NCI-H2171 treated with DMSO at 0.1 percent for 48 hours (cell line): Measurements from ENCODE around the gene DNAJC9.
A peak's percentile ranks its signal among the peaks of the same experiment; 100 is the strongest.
"Not testable (repeated sequence)": the region's sequence is repeated elsewhere in the genome, so short reads cannot be mapped to it uniquely, and the experiment has no call there.

Experiments
- DNase-seq: peaks from one replicate; lab custom pipeline; 2025; lab: John Stamatoyannopoulos, UW

The DNAJC9 gene, protein sequence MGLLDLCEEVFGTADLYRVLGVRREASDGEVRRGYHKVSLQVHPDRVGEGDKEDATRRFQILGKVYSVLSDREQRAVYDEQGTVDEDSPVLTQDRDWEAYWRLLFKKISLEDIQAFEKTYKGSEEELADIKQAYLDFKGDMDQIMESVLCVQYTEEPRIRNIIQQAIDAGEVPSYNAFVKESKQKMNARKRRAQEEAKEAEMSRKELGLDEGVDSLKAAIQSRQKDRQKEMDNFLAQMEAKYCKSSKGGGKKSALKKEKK

DNA sequence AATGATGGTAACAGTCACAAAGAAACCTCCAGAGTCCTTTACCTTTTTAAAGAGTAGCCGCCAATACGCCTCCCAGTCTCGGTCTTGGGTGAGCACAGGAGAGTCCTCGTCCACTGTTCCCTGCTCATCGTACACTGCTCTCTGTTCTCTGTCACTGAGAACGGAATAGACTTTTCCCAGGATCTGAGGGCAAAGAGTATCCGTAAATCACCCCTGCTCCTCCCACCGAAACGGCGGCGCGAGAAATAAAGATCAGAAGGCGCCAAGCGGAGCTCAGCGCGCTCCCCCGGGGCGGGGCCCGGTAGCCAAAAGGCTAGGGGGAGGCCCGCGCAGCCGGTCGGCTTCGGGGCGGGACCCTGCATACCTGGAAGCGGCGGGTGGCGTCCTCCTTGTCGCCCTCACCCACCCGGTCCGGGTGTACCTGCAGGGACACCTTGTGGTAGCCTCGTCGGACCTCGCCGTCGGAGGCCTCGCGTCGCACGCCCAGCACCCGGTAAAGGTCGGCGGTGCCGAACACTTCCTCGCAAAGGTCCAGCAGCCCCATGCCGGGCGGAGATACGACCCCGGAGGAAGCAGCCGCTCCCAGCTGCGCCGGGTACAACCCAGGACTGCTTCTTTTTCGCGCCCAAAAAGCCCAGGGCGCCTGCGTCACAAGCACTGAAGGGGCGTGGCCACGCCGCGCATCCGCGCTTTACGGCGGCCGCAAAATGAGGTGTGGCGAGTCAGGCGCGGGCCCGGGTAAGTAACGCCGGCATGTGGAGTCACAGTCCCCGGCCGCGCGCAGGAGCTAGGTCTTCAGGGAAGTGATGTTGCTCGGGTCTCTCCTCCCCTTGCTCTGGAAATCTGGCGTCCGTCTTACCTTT is at the start of gene DNAJC9:
DNAJC9 (minus strand) TSS at position 610 of the 863 bp plus-strand sequence; CDS start at position 544, 66 bp downstream.
- peak; percentile 88 for DNase-seq

DNA sequence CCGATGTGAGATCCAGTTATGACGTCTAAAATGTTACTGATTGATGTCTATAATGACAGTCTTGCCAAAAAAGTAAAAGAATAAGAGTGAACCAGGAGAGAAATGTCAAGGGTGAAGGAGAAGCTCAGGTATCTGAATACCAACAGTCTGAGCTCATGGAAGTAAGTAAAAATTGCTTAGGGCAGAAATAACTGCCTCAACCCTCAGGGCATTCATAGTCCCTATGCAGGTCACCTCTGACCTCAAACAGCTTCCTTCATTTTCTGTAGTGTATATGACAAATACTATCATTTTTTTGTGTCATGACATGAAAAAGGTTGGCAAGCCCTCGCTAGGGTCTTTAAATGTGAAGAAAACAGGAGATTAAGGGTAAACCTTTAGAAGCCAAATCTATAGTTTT is 46.4 kb upstream of the DNAJC9 start:
- DNase-seq = no peak

DNA sequence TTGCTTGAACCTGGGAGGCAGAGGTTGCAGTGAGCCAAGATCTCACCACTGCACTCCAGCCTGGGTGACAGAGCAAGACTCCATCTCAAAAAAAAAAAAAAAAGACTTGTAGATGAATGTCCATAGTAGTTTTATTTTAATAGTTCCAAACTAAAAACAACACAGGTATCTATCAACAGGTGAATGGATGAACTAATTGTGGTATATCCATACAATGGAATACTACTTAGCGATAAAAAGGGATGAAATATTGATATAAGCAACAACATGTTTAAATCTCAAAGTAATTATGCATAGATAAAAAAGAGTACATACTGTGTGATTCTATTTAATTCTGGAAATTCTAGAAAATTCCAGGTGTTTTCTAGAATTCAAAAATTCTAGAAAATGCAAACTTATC is 42.9 kb upstream of the DNAJC9 start:
- DNase-seq = no peak

DNA sequence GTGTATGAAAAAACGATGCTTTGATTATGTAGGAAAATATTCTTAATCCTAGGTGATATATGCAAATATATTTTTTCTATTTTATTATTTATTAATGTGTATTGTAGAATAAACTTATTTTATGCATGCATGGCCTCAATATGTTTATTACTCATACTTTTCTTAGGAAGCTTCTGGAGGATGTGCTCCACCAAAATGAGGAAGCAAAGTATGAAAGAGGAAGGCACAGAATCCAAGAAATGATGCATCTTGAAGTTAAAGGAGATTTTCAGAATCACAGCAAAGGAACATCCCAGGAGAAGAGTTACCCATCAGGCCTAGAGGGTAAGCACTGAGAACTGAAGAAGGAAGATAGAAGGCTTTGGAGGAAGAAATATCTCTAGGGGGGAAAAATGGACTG is 40.4 kb upstream of the DNAJC9 start:
- no peak for DNase-seq

DNA sequence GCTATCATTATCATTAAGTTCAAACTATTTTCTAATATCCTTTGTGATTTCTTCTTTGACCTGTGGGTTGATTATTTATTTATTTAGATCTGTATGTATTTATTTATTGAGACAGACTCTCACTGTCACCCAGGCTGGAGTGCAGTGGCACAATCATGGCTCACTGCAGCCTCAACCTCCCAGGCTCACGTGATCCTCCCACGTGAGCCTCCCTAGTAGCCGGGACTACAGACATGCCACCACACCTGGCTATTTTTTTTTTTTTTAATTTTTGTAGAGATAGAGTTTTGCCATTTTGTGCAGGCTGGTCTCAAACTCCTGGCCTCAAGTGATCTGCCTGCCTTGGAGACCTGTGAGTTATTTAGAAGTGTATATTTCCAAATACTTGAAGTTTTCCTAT is 34.0 kb upstream of the DNAJC9 start:
- no peak for DNase-seq

DNA sequence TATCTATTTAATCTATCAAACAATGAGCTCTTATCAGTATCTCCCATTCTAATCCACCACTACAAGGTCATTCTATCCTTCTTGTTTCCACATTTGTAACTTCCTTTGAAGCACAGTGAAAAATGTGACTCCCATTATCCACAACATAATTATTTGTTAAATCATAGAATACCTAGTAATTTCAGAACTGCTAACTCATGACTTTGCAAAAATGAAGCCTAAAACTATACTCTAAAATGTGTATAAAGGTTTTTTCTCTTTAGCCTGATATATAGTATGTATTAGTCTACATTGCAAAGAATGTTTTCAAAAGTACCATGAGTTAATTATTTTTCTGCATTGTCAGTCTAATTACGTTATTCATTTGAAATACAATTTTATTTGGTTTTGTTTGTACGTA is 17.4 kb upstream of the DNAJC9 start:
- no peak for DNase-seq

DNA sequence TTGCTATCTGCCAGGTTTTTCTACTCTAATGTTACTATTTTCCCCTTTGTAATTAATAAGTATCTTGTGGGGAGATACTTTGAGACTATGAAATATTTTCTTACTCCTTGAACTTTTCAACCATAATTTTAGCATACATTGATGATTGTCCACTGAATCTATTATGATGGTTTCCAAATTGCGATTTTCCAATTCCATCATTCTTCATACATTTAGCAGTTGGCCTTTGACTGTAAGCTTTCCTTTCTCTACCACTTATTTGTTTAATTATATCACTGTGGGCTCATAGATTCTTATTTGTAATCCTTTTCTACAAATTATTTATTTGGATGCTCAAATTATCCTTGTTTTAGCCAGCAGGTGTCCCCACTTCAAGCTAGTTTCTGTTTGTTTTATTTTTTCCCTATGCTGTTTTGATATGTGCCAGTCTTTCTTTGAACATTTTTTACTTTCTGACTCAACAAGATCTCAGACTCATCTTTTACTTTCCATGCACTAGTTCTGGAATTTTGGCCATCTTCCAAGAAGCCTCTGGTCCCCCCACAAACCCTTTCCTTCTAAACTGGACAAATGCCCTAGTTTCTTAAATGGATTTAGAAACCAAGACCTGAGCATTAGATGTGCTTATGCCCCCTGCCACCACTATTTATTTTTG is 16.8 kb upstream of the DNAJC9 start:
- DNase-seq = no peak

DNA sequence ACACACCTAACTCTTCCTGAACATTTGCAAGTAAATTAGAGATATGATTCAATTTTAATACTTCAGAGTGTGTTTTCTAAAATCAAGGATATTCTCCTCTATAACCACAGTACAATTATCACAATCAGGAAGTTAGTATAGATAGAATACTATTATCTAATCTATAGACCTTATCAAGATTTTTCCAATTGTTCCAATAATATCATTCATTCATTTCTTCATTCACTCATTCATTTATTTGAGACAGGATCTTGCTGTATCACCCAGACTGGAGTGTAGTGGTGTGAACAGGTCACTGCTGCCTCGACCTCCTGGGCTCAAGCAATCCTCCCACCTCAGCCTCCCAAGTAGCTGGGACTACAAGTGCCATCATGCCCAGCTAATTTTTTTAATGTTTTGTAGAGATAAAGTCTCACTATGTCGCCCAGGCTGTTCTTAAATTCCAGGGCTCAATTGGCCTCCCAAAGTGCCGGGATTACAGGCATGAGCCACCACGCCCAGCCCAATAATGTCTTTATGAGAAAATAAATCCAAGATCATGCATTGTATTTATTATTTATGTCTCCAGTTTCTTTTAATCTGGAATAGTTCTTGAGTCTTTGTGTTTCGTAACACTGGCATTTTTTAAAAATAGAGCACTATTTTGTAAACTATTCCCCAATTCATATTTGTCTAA is 16.0 kb upstream of the DNAJC9 start:
- no peak for DNase-seq

DNA sequence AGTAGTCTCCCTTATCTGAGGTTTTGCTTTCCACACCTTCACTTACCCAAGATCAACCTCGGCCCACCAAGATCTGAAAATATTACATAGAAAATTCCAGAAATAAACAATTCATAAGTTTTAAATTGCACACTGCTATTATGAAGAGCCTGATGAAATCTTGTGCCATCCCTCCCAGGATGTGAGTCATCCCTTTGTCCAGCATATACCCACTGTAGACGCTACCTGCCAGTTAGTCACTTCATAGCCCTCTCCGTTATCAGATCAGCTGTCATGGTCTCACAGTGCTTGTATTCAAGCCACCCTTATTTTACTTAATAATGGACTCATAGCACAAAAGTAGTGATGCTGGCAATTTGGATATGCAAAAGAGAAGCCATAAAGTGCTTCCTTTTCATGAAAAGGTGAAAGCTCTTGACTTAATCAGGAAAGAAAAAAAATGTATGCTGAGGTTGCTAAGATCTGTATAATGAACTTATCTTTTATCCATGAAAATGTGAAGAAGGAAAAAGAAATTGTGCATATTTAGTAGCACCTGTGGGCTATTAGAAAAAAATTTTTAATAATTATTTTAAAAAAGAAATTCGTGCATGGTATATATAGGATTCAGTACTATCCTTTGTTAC is 15.2 kb upstream of the DNAJC9 start:
- no peak for DNase-seq

DNA sequence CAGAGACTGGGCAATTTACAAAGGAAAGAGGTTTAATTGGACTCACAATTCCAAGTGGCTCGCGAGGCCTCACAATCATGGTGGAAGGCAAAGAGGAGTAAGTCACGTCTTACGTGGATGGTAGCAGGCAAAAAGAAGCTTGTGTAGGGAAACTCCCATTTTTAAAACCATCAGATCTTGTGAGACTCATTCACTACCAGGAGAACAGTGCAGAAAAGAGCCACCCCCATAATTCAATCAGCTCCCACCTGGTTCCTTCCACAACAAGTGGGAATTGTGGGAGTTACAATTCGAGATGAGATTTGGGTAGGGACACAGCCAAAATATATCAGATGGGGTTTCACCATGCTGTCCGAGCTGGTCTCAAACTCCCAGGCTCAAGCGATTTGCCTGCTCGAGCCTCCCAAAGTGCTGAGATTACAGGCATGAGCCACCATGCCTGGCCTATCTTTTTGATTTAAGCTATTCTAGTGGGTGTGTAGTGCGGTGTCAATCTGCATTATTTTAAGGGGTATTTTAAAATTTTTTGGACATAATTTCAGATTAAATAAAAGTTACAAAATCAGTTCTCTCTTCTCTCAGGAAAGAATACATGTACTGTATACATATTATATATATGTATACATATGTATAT is 14.4 kb upstream of the DNAJC9 start:
- DNase-seq = no peak

DNA sequence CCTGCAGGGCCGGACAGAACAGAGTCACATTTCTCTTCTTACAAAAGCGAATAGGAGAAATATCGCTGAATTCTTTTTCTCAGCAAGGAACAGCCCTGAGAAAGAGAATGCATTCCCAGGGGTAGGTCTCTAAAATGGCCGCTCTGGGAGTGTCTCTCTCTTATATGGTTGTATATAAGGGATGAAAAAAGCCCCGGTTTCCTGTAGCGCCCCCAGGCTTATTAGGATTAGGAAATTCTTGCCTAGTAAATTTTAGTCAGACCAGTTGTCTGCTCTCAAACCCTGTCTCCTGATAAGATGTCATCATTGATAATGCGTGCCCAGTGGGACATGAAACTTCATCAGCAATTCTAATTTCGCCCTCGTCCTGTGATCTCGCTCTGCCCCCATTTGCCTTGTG is 11.6 kb upstream of the DNAJC9 start:
- DNase-seq = not testable (repeated sequence)

DNA sequence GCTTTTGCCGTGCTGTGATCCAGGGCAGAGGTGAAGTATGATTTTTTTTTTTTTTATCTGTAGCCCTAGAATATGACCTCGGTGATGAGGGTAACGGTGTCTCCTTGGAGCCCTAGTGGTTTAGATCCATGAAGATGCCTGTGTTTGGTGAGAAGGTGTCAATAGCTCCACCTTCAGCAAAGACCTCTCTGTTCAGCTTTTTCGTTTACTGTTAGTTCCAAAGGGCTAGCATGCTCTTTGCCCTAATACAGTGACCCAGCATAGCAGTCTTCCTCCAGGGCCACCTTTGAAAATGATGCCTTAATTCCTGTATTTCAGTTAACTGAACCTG is 6.1 kb upstream of the DNAJC9 start:
- DNase-seq = peak; percentile 31

DNA sequence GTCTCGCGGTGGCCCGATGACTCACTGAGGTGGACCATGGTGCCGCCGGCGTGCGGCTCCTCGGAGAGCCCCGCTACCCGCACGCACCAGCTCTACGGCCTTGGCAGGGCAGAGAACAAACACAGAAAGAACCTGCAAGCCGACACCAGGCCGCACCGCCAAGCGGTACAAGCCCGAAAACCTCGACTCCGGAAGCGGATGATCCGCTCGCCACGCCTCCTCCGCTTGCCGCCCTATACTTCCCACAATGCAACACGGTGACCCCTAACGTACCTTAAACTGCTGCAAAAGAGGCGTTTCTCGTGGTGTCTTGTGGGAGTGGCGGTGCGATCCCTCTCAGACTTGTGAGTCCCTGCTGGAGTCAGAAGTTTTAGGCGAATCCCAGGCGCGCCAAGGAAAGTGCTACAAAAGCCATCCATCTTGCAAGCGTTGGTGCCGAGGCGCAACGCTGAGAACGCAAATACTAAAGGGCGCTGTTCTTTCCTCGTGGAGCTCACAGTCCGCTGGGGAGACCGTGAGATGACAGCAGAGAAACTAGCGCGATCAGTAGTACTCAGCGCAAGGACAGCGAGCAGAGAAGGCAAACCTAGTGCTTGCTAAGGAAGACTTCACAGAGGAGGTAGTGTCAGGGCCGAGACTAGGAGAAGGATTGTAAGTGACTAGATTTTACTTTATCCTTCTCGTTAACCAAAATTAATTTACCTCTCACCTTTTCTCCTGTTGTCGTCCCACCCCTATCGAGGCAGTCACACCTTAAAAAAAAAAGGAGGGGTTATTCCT is 5.6 kb upstream of the DNAJC9 start, which contains the start of gene MRPS16:
MRPS16 (minus strand) TSS at position 200 of the 780 bp plus-strand sequence; CDS start at position 38, 162 bp downstream.
- peak; percentile 93 for DNase-seq

DNA sequence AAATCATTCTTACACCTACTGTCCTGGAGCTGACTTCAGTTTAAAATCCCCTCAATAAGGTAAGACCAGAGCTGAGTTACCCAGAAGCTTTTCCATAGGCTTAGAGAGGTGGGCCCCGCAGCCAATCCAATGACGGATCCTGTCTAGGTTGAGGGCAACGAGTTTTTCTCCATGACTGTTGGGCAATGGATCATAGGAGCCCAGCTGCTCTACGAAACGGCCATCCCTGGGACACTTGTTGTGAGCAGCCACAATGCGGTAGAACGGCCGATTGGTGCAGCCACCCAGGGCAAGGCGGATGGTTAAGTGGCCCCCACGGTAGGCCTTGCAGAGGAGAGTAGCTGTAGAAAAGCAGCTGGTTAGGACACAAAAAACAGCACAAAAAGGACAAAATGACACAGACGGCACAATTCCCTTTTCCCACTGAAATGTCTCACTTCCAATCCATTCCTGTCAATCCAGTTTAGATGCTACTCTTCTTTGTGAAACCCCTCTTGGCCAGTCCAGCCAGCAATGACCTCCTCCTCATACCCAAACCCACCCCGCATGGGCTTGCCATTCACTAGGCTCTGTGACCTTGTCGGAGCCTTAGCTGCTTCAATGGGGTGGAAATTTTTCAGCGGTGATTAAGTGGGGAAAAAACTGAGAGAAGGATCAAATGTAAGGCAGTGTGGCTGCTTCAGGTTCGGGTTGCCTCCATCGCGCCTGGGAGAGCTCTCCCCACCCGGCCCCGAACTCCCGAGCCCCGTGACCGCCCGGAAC is 4.8 kb upstream of the DNAJC9 start:
- DNase-seq = no peak

DNA sequence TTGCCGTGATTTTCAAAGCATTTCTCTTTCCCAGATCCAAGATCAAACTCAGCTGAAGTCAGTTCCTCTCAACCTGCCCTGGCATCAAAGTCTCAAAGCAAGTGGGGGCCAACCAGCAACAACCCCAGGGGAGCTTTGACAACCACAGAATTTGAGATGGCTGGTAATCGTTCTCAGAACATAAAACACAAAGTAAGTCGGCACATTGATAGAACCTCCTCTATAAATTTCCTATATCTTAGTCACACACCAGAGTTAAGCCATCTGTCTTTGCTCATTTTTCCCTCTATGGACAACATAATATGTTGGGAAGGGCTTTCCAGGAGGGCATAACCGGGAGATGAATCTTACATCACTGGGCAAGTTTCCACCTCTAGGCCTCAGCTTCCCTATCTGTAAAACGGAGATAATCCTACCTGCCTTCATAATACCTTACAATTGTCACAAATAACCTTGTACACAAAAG is 1.2 kb upstream of the DNAJC9 start:
- no peak for DNase-seq

DNA sequence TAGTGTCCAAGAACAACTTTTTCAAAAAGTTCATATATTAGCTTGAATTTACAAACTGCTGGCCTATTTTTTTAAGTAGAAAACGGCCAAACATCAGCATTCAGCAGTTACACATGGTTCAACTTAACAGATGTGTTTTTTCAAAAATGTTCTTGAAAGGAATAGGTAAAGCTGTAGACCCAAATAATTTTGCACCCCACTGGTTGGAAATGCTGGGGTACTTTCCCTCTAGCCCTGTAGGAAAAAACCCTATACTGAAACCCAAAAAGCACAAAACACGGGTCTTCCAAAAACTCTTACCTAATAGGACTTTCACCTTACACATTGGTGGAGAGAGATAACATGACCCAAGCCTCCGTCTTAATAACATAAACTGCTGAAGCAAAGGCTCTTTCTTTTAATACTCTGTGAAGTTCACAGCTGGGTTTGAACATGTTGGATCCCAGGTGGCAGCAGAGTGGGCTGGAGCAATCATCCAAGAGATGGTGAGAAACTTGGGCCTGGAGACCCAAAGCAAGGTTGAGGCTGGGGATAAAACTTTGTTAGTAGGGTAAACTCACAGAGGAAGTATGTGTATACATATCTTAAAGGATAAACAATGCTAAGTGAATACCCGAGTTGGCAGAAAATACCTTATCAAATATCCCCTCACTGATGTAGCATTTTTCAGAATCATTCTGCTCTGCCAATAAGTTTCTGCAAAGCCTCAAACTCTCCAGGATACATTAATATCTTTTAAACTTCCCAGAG is 629 bp upstream of the DNAJC9 start:
- DNase-seq = no peak

DNA sequence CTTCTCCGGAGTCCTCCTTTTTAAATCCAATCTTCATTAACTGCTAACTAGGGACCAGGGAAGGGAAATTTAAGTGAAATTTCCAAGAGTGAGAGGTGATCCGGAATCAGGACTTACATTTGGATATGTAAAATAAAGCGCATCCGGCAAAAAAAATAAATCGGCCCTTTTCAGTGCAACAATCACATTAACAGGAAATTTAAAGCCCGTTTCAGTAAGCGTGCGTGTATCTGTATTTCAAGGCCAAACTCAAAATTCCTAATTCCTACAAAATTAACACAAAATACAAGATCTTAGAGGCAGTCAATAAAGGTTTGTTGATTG is 771 bp downstream of the DNAJC9 start:
- DNase-seq = no peak

DNA sequence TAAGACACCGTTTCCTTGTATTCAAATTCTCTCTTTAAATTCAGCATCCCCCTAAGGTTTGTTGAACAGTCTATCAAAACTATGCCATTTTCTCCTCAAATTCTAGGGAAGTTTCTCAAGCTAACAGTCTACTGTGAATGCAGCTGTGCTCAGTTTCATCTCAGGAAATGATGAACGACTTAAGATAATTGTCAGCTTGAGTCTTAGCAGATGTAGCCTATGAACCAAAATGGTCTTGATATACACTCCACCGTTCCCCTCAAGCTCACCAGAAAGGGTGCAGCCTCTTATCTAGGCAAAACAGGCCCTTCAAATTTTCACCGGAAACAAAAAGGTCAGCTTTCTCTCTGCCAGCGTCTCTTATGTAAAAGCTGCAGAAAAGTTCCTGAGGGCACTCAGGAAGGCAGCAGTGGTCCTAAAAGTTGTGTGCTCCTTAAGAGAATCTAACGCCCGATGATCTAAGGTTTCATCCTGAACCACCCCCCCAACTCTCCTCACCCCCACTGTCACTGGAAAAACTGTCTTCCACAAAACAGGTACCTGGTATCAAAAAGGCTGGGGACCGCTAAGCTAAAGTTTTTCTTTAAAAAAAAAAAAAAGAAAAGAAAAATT is 2.1 kb downstream of the DNAJC9 start:
- no peak for DNase-seq

DNA sequence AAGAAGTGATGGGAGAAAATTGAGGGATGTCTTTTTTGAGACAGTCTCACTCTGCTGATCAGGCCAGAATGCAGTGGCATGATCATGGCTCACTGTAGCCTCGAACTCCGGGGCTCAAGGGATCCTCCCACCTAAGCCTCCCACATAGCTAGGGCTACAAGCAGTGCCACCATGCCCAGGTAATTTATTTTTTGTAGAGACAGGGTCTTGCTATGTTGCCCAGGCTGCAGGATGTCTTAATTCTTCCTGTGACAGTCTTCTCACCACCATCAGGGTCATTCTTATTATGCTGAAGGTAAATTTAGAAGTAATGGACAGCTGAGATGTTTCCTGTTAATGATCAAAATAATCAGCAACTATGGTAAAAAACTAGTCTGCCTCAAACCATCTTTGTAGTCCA is 7.1 kb downstream of the DNAJC9 start:
- DNase-seq = no peak
